GM12865 (cell line): ENCODE measurements around the gene EHD4.

Experiments
- DNase-seq: peaks from one replicate; pipeline ENCODE4 v3.0.0; 2010; ENCODE audit warnings: low read depth
- H3K4me3 ChIP-seq: 2 replicates; pipeline ENCODE4 v1.5.1; 2011; ENCODE audit warnings: mild to moderate bottlenecking, low read depth, low read length, control low read depth
- TF ChIP-seq, protein P1 (sequence below): IDR thresholded peaks from 2 replicates; pipeline ENCODE4 v1.5.1; 2011; ENCODE audit warnings: low read length, control low read depth, low read depth, inconsistent platforms; ENCODE audit not compliant: insufficient read depth; ENCODE audit errors: missing control alignments

EHD4 gene

DNA sequence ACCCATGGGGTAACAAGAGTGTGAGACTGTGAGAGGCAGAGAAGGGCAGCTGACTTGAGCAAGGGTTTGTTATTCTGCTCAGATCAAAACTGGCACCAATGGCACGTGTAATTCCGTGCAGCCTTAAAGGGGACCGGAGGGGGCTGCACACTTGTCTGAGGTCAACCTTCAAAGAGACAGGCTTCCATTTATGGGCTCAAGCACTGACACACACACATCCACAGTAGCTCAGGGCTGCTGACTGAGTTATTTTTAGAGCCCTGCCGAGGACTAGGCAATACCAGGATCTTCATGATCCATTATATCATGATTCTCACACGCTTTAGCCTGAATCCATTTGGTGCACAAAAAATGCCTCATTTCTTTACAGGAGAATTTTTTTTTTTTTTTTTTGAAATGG, 57.9 kb downstream of the EHD4 start:
- TF ChIP-seq, protein P1, sequence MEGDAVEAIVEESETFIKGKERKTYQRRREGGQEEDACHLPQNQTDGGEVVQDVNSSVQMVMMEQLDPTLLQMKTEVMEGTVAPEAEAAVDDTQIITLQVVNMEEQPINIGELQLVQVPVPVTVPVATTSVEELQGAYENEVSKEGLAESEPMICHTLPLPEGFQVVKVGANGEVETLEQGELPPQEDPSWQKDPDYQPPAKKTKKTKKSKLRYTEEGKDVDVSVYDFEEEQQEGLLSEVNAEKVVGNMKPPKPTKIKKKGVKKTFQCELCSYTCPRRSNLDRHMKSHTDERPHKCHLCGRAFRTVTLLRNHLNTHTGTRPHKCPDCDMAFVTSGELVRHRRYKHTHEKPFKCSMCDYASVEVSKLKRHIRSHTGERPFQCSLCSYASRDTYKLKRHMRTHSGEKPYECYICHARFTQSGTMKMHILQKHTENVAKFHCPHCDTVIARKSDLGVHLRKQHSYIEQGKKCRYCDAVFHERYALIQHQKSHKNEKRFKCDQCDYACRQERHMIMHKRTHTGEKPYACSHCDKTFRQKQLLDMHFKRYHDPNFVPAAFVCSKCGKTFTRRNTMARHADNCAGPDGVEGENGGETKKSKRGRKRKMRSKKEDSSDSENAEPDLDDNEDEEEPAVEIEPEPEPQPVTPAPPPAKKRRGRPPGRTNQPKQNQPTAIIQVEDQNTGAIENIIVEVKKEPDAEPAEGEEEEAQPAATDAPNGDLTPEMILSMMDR = no peak
- no peak overlapping the region for H3K4me3 ChIP-seq
- DNase-seq = no peak

DNA sequence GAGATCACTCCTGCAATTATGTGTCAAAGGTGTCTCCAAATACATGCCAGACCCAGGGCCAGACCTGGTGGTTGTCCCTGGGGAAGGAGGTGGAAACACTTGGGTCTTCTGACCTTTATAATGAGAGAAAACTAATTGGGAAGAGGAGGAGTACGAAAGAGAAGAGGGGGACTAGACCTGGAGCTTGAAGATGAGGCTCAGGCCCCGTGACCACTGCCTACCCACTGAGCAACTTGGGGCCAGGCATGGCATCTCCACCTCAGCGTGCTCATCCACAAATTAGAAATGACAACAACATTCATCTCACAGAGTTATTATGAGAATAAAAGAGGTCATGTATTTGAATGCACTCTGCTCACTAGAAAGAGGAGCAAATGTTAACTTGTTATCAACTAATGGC, 59.1 kb downstream of the EHD4 start:
- no peak overlapping the region for H3K4me3 ChIP-seq
- no peak for DNase-seq
- TF ChIP-seq, protein P1 = no peak

DNA sequence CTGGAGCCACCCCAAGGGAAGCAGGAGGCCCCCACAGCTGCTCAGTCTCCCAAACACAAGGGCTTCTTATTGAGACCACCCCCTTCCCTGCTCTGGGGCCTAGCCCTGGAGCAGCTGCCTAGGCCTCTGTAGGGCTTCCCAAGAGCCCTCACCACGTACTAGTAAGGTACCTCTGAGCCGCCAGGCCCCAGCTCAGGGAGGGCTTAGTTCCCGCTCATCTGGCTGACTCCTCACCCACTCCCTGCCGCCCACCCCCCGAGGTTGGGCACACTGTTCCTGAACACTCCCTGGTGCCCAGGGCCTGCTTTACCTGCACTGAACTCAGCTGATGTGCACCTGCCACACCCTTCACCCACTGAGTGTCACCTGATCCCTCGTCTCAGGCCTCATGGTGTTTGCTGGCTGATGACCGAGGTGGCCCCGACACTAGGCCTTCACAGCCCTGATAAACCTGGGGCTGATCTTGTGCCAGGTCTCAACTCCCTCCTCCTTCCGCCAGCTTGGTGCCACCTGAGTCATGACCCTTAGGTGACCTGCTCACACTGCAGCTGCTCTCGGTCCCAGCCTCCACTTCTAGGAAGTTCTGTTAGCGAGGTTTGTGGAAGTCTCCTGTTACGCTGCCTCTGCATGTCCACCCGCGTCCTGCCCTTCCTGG, 60.5 kb downstream of the EHD4 start:
- TF ChIP-seq, protein P1 = no peak
- no peak for DNase-seq
- no peak overlapping the region for H3K4me3 ChIP-seq

DNA sequence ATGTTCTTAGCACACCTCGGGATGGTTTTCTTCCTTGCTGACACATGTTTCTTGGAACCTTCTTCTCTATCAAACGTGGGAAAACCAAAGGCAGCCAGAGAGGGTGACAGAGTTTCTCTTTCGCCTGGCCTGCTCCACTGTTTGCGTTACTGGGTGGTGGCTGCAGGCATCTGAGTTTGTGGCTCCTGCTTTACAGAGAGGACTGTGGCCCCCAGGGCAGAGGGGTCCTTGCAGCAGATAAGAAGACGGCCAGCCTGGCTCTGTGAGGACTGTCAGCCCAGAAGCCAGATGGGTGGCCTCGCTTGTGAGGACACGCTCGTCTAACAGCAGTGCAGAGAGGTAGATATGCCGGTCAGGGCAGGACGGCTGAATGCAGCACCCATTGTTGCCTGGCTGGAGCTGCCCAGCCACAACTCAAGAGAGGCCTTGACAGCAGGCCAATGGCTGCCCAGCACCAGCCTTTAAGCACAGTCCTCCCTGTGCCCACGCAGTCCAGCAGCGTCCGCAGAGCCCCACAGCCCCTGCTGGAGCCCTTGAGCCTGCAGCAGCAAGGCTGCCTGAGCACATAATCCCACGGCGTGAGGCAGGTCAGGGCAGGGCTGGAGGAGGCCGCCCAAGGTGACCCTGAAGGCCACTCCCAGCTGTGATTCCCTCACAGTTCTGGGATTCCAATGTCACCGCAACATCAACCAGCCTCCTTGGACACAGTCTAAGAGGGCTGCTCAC, 63.5 kb downstream of the EHD4 start:
- TF ChIP-seq, protein P1 = no peak
- H3K4me3 ChIP-seq = no peak overlapping the region
- no peak for DNase-seq

DNA sequence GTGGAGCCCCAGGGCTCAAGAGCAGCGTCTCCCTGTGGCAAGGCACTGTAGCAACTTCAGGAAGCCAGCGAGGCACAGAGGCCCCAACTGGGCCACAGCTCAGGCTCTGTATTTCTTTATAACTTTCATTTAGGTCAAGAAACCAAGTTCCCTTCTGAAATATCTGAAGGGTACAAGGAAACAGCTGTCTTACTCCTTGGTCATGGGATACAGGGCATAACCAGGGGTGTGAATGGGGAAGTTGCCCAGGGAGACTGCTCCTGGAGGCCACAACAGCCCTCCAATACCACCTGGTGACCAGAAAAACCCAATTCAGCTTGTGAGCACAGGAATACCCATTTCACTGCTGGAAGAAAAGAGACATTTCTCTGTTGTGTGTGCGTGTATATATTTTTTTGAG, 65.2 kb downstream of the EHD4 start:
- DNase-seq = no peak
- TF ChIP-seq, protein P1 = no peak
- H3K4me3 ChIP-seq = no peak overlapping the region

DNA sequence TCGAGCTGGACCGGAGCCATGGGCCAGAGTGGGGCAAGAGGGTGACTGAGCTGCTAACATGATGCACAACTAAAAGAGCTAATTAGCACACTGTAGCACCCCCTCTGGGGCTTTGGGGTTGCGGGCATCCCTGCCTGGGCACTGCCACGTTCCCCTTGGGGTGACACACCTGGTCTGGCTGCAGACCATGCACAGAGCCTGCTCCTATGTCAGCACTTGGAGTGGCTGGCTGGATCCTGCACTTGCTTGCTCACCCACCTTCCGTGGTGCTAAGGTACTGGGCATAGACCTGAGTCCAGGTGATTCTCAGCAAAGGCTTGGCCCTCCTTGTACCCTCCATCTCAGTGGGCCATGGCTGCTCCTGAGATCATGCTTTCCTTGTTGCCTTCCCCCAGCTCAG, 65.7 kb downstream of the EHD4 start:
- TF ChIP-seq, protein P1 = no peak
- H3K4me3 ChIP-seq = no peak overlapping the region
- no peak for DNase-seq
